K562 (cell line): ENCODE data around the gene ZBTB16. TPM values are rescaled to one million over a fixed set of nuclear protein-coding genes. Genes with fewer than 3 reads are reported as not detected.

Experiments used
- ATAC-seq: fragments of 200-7000 bp; cut with Tn5 transposase; 3 replicates; pipeline ENCODE4 v1.9.1; 2020; ENCODE audit warnings: moderate library complexity
- BruUV-seq: library from RNA; stranded (reverse); fragments of 400-500 nt; replicated peaks from 2 replicates; lab custom pipeline; 2021; lab: Mats Ljungman, UMichigan
- CTCF ChIA-PET: fragments of 300-600 bp; formaldehyde crosslinking; extraction: SDS; loops from one replicate; lab custom pipeline; 2021; ENCODE audit warnings: low intra/inter-chr PET ratio; lab: Yijun Ruan, JAX
- POLR2A ChIA-PET: fragments of 300-600, 350-650 bp; sonication (Branson Sonifier 250); formaldehyde crosslinking; extraction: SDS; loops from one replicate; lab custom pipeline; 2021; ENCODE audit warnings: antibody characterized with exemption, inconsistent platforms; lab: Yijun Ruan, JAX
- DNase-seq, 4 experiments: peaks; one replicate each; pipeline versions ENCODE4 v3.0.0 to v3.0.0-alpha.2; 2011 to 2018; ENCODE audit warnings: low spot score in 3 of 4, mixed read lengths in 3 of 4; ENCODE audit errors: extremely low read depth in 1 of 4
- FAIRE-seq: peaks from 2 replicates; lab custom pipeline; 2011; peaks lifted over from hg19 to GRCh38; lab: Jason Lieb, UNC
- H2AFZ ChIP-seq: 2 replicates; pipeline ENCODE4 v1.6.0; 2011; ENCODE audit warnings: low read depth, low read length, control low read depth, inconsistent platforms
- H3K27ac ChIP-seq: fragments of 200-600 bp; 3 replicates; pipeline ENCODE4 v1.8.0; 2011; ENCODE audit warnings: low read depth, mild to moderate bottlenecking, control low read depth, inconsistent platforms, low read length, moderate library complexity, mixed read lengths; ENCODE audit errors: extremely low read depth
- H3K27me3 ChIP-seq, 2 experiments: fragments of 300-600 bp in 1 of 2; 2 replicates in 1 of 2; 3 replicates in 1 of 2; pipeline versions ENCODE4 v1.6.0 to v1.8.0; 2011; ENCODE audit warnings: inconsistent platforms in 2 of 2, low read length in 2 of 2, mild to moderate bottlenecking in 1 of 2, mixed read lengths in 1 of 2, moderate library complexity in 1 of 2; ENCODE audit not compliant: control insufficient read depth in 2 of 2, insufficient read depth in 2 of 2
- H3K36me3 ChIP-seq: fragments of 300-600 bp; 3 replicates; pipeline ENCODE4 v1.8.0; 2011; ENCODE audit warnings: mild to moderate bottlenecking, low read length, inconsistent platforms; ENCODE audit not compliant: control insufficient read depth, insufficient read depth
- H3K4me1 ChIP-seq, 2 experiments: fragments of 200-600 bp in 1 of 2; replicated peaks in 1 of 2; 2 replicates in 1 of 2; 3 replicates in 1 of 2; pipeline versions ENCODE4 v1.5.1 to v1.8.0; 2011; ENCODE audit warnings: inconsistent platforms in 2 of 2, low read length in 2 of 2, mild to moderate bottlenecking in 1 of 2, mixed read lengths in 1 of 2, moderate library complexity in 1 of 2; ENCODE audit not compliant: control insufficient read depth in 2 of 2, insufficient read depth in 2 of 2
- H3K4me2 ChIP-seq: 2 replicates; pipeline ENCODE4 v1.6.1; 2011; ENCODE audit warnings: low read length, control low read depth, inconsistent platforms, mixed read lengths; ENCODE audit not compliant: insufficient read depth
- H3K4me3 ChIP-seq: fragments of 200-600 bp; sonication (generic), shearing (Covaris generic); 2 replicates; pipeline ENCODE4 v1.5.1; 2016; ENCODE audit warnings: control low read depth, inconsistent platforms
- H3K79me2 ChIP-seq: fragments of 200-600 bp; 3 replicates; pipeline ENCODE4 v1.8.0; 2011; ENCODE audit warnings: low read length, inconsistent platforms; ENCODE audit not compliant: control insufficient read depth, insufficient read depth
- H3K9ac ChIP-seq, 2 experiments: 2 replicates each; pipeline versions ENCODE4 v1.6.0 to v1.6.1; 2011; ENCODE audit warnings: low read depth in 2 of 2, low read length in 2 of 2, control low read depth in 1 of 2, inconsistent platforms in 1 of 2, mild to moderate bottlenecking in 1 of 2, mixed read lengths in 1 of 2; ENCODE audit not compliant: insufficient read depth in 1 of 2
- H3K9me1 ChIP-seq: one replicate; pipeline ENCODE4 v1.6.0; 2011; ENCODE audit warnings: inconsistent platforms, mild to moderate bottlenecking, low read length, moderate library complexity; ENCODE audit not compliant: control insufficient read depth, insufficient read depth
- H3K9me3 ChIP-seq: replicated peaks from 2 replicates; pipeline ENCODE4 v1.5.1; 2011; ENCODE audit warnings: low read depth, low read length, inconsistent platforms; ENCODE audit not compliant: control insufficient read depth, insufficient read depth
- H4K20me1 ChIP-seq: replicated peaks from 2 replicates; pipeline ENCODE4 v1.6.1; 2011; ENCODE audit warnings: low read length, inconsistent platforms, mixed read lengths; ENCODE audit not compliant: control insufficient read depth, insufficient read depth
- CBFA2T3 ChIP-seq: fragments of 450-650 bp; IDR thresholded peaks from 2 replicates; pipeline ENCODE4 v1.6.1; 2017
- ERF ChIP-seq: fragments of 450-650 bp; formaldehyde crosslinking; IDR thresholded peaks from 2 replicates; pipeline ENCODE4 v1.4.0; 2020; ENCODE audit warnings: mild to moderate bottlenecking, mixed read lengths
- FOXJ2 ChIP-seq: fragments of 200-800 bp; sonication (Bioruptor generic); IDR thresholded peaks from 2 replicates; pipeline ENCODE4 v1.6.1; 2016; ENCODE audit warnings: missing genetic modification characterization, missing compliant biosample characterization
- HNRNPK ChIP-seq: fragments of 200-400 bp; formaldehyde crosslinking; IDR thresholded peaks from one replicate; pipeline ENCODE4 v1.6.1; 2018; ENCODE audit warnings: mild to moderate bottlenecking, low read depth, low read length; ENCODE audit not compliant: poor library complexity, severe bottlenecking
- KAT2B ChIP-seq: IDR thresholded peaks from one replicate; pipeline ENCODE4 v1.6.1; 2012; ENCODE audit warnings: low read depth, mild to moderate bottlenecking, control low read depth, inconsistent platforms, low read length, moderate library complexity
- LEF1 ChIP-seq: fragments of 450-650 bp; IDR thresholded peaks from 2 replicates; pipeline ENCODE4 v1.6.1; 2016; ENCODE audit warnings: mild to moderate bottlenecking
- NELFE ChIP-seq: IDR thresholded peaks from 2 replicates; pipeline ENCODE4 v1.6.1; 2011; ENCODE audit warnings: mild to moderate bottlenecking; ENCODE audit not compliant: insufficient read depth, insufficient read length
- NONO ChIP-seq, 2 experiments: fragments of 200-400 bp in 1 of 2; fragments of 450-650 bp in 1 of 2; formaldehyde crosslinking in 1 of 2; IDR thresholded peaks; 2 replicates each; pipeline ENCODE4 v1.6.1; 2017; ENCODE audit warnings: low read depth in 2 of 2, mild to moderate bottlenecking in 2 of 2, moderate library complexity in 2 of 2, low read length in 1 of 2
- SPI1 ChIP-seq: IDR thresholded peaks from 2 replicates; pipeline ENCODE4 v1.6.1; 2011; ENCODE audit warnings: low read depth, low read length, control low read depth, borderline replicate concordance
- TCF3 ChIP-seq: sonication (generic); formaldehyde crosslinking; IDR thresholded peaks from 2 replicates; pipeline ENCODE4 v1.4.0; 2020; ENCODE audit warnings: mild to moderate bottlenecking, missing genetic modification reagents
- TCFL5 ChIP-seq: fragments of 250-450 bp; sonication (Bioruptor Pico); conservative IDR thresholded peaks from 2 replicates; pipeline ENCODE4 v1.6.1; 2021; ENCODE audit warnings: mild to moderate bottlenecking, moderate library complexity, matching md5 sums
- YBX1 ChIP-seq: fragments of 450-650 bp; IDR thresholded peaks from 2 replicates; pipeline ENCODE4 v1.7.1; 2016; ENCODE audit warnings: mild to moderate bottlenecking
- WGBS: fragments of 100-300 bp; shearing (Covaris generic); methylation state at CpG from one replicate; pipeline ENCODE4 v1.1.6; 2016; ENCODE audit warnings: low coverage, mixed read lengths; ENCODE audit not compliant: insufficient coverage; ENCODE audit errors: missing lambda C conversion rate; 5-methylcytosine and 5-hydroxymethylcytosine counted together
- in situ Hi-C: fragments of 300-500 bp; cut with MboI; formaldehyde crosslinking; loops from 4 replicates; pipeline ENCODE4 v1.15.0; 2018; ENCODE audit warnings: inconsistent platforms, mixed read lengths
- intact Hi-C: fragments of 100-400 bp; cut with micrococcal nuclease; formaldehyde crosslinking; loops from 2 replicates; pipeline ENCODE4 v1.14.2; 2022
- polyA plus RNA-seq, 8 experiments: library from polyadenylated mRNA; depleted of rRNA in 4 of 8; stranded (reverse) in 5 of 8; unstranded in 3 of 8; fragments of >200 nt; fragmentation: Nextera tagmentation in 2 of 8; fragmentation: Illumina TruSeq in 1 of 8; extraction: Ambion mirVana in 2 of 8; extraction: Trizol in 1 of 8; gene quantifications; 2 replicates each; pipeline versions ENCODE4 v1.2.1 to v1.2.3, GENCODE V29; 2011 to 2014; ENCODE audit warnings: inconsistent platforms in 1 of 8, missing spikeins in 1 of 8
- total RNA-seq, 7 experiments: library from RNA; depleted of rRNA in 6 of 7; stranded (reverse); fragments of >200 nt in 6 of 7; fragmentation: Illumina TruSeq in 2 of 7; extraction: Trizol in 2 of 7; gene quantifications; 2 replicates each; pipeline versions ENCODE4 v1.2.1 to v1.2.3, GENCODE V29; 2011 to 2021; ENCODE audit warnings: low replicate concordance in 1 of 7
- TF ChIP-seq, protein P1 (sequence below): sonication (generic); formaldehyde crosslinking; IDR thresholded peaks from 2 replicates; pipeline ENCODE4 v1.9.0; 2022; ENCODE audit warnings: mild to moderate bottlenecking, missing genetic modification reagents
- TF ChIP-seq, protein P2 (sequence below): fragments of 250-450 bp; sonication (Bioruptor Pico); IDR thresholded peaks from 2 replicates; pipeline ENCODE4 v1.5.0; 2022; ENCODE audit warnings: mild to moderate bottlenecking

Gene ZBTB16
- total and polyA plus RNA-seq, 9 of the 15 experiments (the other 6 are each of a cell fraction or from before 2014, with no cell fraction given) = 0.06 to 0.40 (median 0.24) TPM; not detected in 4

DNA sequence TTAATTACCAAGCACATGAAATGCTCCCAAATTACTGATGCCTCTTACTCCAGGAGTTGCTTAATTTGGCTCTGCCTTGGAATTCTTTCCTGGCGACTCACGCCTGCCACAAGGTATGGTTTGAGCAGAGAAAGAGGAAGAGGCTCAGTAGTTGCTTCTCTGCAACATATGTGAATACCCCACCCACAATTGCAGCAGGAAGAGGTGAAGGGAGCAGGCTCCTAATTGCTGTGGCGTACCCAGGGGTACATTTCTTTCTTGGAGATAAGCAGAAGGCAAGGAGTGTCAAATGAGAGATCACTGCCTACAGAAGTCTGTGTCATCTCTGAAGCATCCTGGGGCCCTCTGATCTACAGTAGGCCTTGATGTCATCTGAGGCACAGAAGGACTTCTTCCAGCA, 226.1 kb downstream of the ZBTB16 start:
- Histone ChIP-seq H4K20me1 (no peaks in the 10 kb centered on the region), H3K4me3 (no peak overlapping the region), H3K27me3 (no peaks in the 10 kb centered on the region), H3K4me1 (peaks cover 0 to 4% of the 10 kb centered on the region in 2 experiments; a peak in 2 of 5 replicates), H2AFZ (0 out of 2 replicates have a peak overlapping the region, but pooled peaks have one; percentile 27), H3K4me2 (no peak overlapping the region), H3K79me2 (no peaks in the 10 kb centered on the region), H3K27ac (no peak overlapping the region), H3K36me3 (no peaks in the 10 kb centered on the region), H3K9me1 (no peaks in the 10 kb centered on the region), H3K9me3 (no peaks in the 10 kb centered on the region), H3K9ac (no peak overlapping the region)
- ChIA-PET CTCF (no interaction called here), POLR2A (no interaction called here)
- in situ Hi-C loops = loop anchor here (10.0 kb wide), 2 partner anchors 479 to 1451 kb away; no protein-coding TSS in a partner anchor
- FAIRE-seq (no peak), DNase-seq (peak in 2 of 4 experiments; percentile 31 to 41), ATAC-seq (peak; percentile 32; the same call in 1 of the 3 replicates)
- TF ChIP-seq KAT2B = no peak
- TF ChIP-seq HNRNPK = no peak
- no peak for TF ChIP-seq NONO (IDR thresholded peaks at IDR 0.05; ENCODE audit: low read depth in 2 of 2, low read length in 1 of 2)
- peak; percentile 41 for TF ChIP-seq CBFA2T3
- no peak for TF ChIP-seq FOXJ2 (tag)
- peak; percentile 44 for TF ChIP-seq TCF3
- no peak for TF ChIP-seq LEF1
- no peak for TF ChIP-seq ERF (CRISPR knock-in tag)
- TF ChIP-seq TCFL5 (CRISPR knock-in tag) = no peak
- TF ChIP-seq, protein P1, sequence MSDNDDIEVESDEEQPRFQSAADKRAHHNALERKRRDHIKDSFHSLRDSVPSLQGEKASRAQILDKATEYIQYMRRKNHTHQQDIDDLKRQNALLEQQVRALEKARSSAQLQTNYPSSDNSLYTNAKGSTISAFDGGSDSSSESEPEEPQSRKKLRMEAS = no peak
- TF ChIP-seq, protein P2, sequence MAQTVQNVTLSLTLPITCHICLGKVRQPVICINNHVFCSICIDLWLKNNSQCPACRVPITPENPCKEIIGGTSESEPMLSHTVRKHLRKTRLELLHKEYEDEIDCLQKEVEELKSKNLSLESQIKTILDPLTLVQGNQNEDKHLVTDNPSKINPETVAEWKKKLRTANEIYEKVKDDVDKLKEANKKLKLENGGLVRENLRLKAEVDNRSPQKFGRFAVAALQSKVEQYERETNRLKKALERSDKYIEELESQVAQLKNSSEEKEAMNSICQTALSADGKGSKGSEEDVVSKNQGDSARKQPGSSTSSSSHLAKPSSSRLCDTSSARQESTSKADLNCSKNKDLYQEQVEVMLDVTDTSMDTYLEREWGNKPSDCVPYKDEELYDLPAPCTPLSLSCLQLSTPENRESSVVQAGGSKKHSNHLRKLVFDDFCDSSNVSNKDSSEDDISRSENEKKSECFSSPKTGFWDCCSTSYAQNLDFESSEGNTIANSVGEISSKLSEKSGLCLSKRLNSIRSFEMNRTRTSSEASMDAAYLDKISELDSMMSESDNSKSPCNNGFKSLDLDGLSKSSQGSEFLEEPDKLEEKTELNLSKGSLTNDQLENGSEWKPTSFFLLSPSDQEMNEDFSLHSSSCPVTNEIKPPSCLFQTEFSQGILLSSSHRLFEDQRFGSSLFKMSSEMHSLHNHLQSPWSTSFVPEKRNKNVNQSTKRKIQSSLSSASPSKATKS (CRISPR knock-in tag) = no peak
- no peak for TF ChIP-seq NELFE
- TF ChIP-seq YBX1 = no peak
- TF ChIP-seq SPI1 = peak; percentile 78; the same call in 1 of the 2 replicates
- no TSS peak for BruUV-seq
- intact Hi-C loops = no loop called here
- WGBS = 6% methylated on average over 3 of the region's 3 CpGs
